IMR-90 (cell line): Measurements from ENCODE around the gene SCN1B. TPM values are rescaled to one million over a fixed set of nuclear protein-coding genes. Genes with fewer than 3 reads are reported as not detected.

Experiments used
- ATAC-seq: fragments of 200-7000 bp; cut with Tn5 transposase; 2 replicates; pipeline ENCODE4 v1.9.1; 2020; ENCODE audit warnings: low read depth, mild to moderate bottlenecking, moderate library complexity
- BruUV-seq: library from RNA; stranded (reverse); fragments of 400-500 nt; replicated peaks from 2 replicates; lab custom pipeline; 2021; lab: Mats Ljungman, UMichigan
- CTCF ChIA-PET: fragments of 300-600 bp; formaldehyde crosslinking; extraction: SDS; loops from one replicate; lab custom pipeline; 2021; ENCODE audit warnings: antibody characterized with exemption; lab: Yijun Ruan, JAX
- POLR2A ChIA-PET: fragments of 300-600 bp; sonication (Branson Sonifier 250); formaldehyde crosslinking; loops from one replicate; lab custom pipeline; 2022; ENCODE audit warnings: antibody characterized with exemption; ENCODE audit not compliant: unreplicated experiment; lab: Charles Lee
- DNase-seq: peaks from one replicate; pipeline ENCODE4 v3.0.0; 2013
- H2AFZ ChIP-seq: replicated peaks from 2 replicates; pipeline ENCODE3; 2013; ENCODE audit warnings: low read length, mild to moderate bottlenecking; ENCODE audit not compliant: poor library complexity
- H2AK5ac ChIP-seq: 2 replicates; pipeline ENCODE4 v1.6.1; 2013; ENCODE audit warnings: low read depth, low read length, inconsistent platforms
- H2AK9ac ChIP-seq: replicated peaks from 2 replicates; pipeline ENCODE3; 2013; ENCODE audit warnings: mild to moderate bottlenecking, low read depth, low read length, moderate library complexity; ENCODE audit not compliant: poor library complexity
- H2BK120ac ChIP-seq: 2 replicates; pipeline ENCODE4 v1.6.1; 2013; ENCODE audit warnings: low read depth, low read length, inconsistent platforms
- H2BK15ac ChIP-seq: 3 replicates; pipeline ENCODE4 v1.6.1; 2013; ENCODE audit warnings: low read depth, low read length, inconsistent platforms
- H2BK20ac ChIP-seq: 2 replicates; pipeline ENCODE4 v1.6.1; 2013; ENCODE audit warnings: low read depth, mild to moderate bottlenecking, inconsistent platforms, low read length, moderate library complexity
- H2BK5ac ChIP-seq: 2 replicates; pipeline ENCODE4 v1.6.1; 2013; ENCODE audit warnings: mild to moderate bottlenecking, low read depth, low read length, inconsistent platforms; ENCODE audit not compliant: poor library complexity, severe bottlenecking
- H3K14ac ChIP-seq: replicated peaks from 2 replicates; pipeline ENCODE4 v1.6.1; 2013; ENCODE audit warnings: low read depth, low read length, inconsistent platforms
- H3K18ac ChIP-seq: 2 replicates; pipeline ENCODE4 v1.6.1; 2013; ENCODE audit warnings: low read depth, low read length, control low read depth
- H3K23ac ChIP-seq: 2 replicates; pipeline ENCODE4 v1.6.1; 2013; ENCODE audit warnings: low read depth, low read length, inconsistent platforms
- H3K27ac ChIP-seq: 2 replicates; pipeline ENCODE4 v1.5.1; 2013; ENCODE audit warnings: mild to moderate bottlenecking, control low read depth, low read length; ENCODE audit not compliant: insufficient read depth
- H3K27me3 ChIP-seq: 2 replicates; pipeline ENCODE4 v1.6.1; 2013; ENCODE audit warnings: low read length; ENCODE audit not compliant: control insufficient read depth, insufficient read depth
- H3K36me3 ChIP-seq: 2 replicates; pipeline ENCODE4 v1.6.1; 2013; ENCODE audit warnings: low read length, mixed read lengths; ENCODE audit not compliant: control insufficient read depth, insufficient read depth
- H3K4ac ChIP-seq: 2 replicates; pipeline ENCODE4 v1.6.1; 2013; ENCODE audit warnings: low read depth, low read length, inconsistent platforms
- H3K4me1 ChIP-seq: 2 replicates; pipeline ENCODE4 v1.6.1; 2013; ENCODE audit warnings: low read length, mixed read lengths; ENCODE audit not compliant: control insufficient read depth, insufficient read depth
- H3K4me2 ChIP-seq: 2 replicates; pipeline ENCODE4 v1.6.1; 2013; ENCODE audit warnings: low read depth, mild to moderate bottlenecking, control low read depth, low read length, moderate library complexity
- H3K4me3 ChIP-seq: 2 replicates; pipeline ENCODE4 v1.5.1; 2013; ENCODE audit warnings: low read depth, mild to moderate bottlenecking, control low read depth, low read length, moderate library complexity; ENCODE audit not compliant: insufficient read depth
- H3K56ac ChIP-seq: 2 replicates; pipeline ENCODE4 v1.6.1; 2013; ENCODE audit warnings: low read length, inconsistent platforms; ENCODE audit not compliant: insufficient read depth; ENCODE audit errors: extremely low read depth
- H3K79me1 ChIP-seq, 2 experiments: 2 replicates each; pipeline ENCODE4 v1.6.1; 2013; ENCODE audit warnings: low read length in 2 of 2, inconsistent platforms in 1 of 2, low read depth in 1 of 2
- H3K9ac ChIP-seq: 2 replicates; pipeline ENCODE4 v1.6.1; 2013; ENCODE audit warnings: low read depth, low read length, control low read depth
- H3K9me1 ChIP-seq: 2 replicates; pipeline ENCODE4 v1.6.1; 2013; ENCODE audit warnings: low read length, inconsistent platforms; ENCODE audit not compliant: insufficient read depth
- H3K9me3 ChIP-seq: 2 replicates; pipeline ENCODE4 v1.6.1; 2013; ENCODE audit warnings: low read length; ENCODE audit not compliant: control insufficient read depth, insufficient read depth
- H4K20me1 ChIP-seq: 2 replicates; pipeline ENCODE4 v1.6.1; 2013; ENCODE audit warnings: low read length, inconsistent platforms; ENCODE audit not compliant: insufficient read depth
- H4K5ac ChIP-seq: 2 replicates; pipeline ENCODE4 v1.6.1; 2013; ENCODE audit warnings: mild to moderate bottlenecking, low read depth, low read length, control low read depth
- H4K8ac ChIP-seq, 2 experiments: 2 replicates each; pipeline ENCODE4 v1.6.1; 2013; ENCODE audit warnings: low read depth in 2 of 2, low read length in 2 of 2, control low read depth in 1 of 2, inconsistent platforms in 1 of 2
- H4K91ac ChIP-seq: 2 replicates; pipeline ENCODE4 v1.6.1; 2013; ENCODE audit warnings: low read depth, low read length, inconsistent platforms; ENCODE audit not compliant: insufficient read depth
- BHLHE40 ChIP-seq: fragments of 150-350 bp; IDR thresholded peaks from 2 replicates; pipeline ENCODE4 v1.6.1; 2016; ENCODE audit warnings: mild to moderate bottlenecking, low read depth, low read length
- CHD1 ChIP-seq: IDR thresholded peaks from 2 replicates; pipeline ENCODE4 v1.6.1; 2012; ENCODE audit warnings: low read depth, low read length, improper control_type of control experiment
- ELK1 ChIP-seq: fragments of 150-350 bp; IDR thresholded peaks from 2 replicates; pipeline ENCODE4 v1.6.1; 2016; ENCODE audit warnings: low read depth, mild to moderate bottlenecking, low read length, moderate library complexity, borderline replicate concordance
- FOS ChIP-seq: fragments of 150-350 bp; IDR thresholded peaks from 2 replicates; pipeline ENCODE4 v1.6.1; 2016; ENCODE audit warnings: low read depth, low read length
- MAFK ChIP-seq: IDR thresholded peaks from 2 replicates; pipeline ENCODE4 v1.6.1; 2012; ENCODE audit warnings: low read depth, low read length, improper control_type of control experiment
- MAZ ChIP-seq: IDR thresholded peaks from 2 replicates; pipeline ENCODE4 v1.6.1; 2012; ENCODE audit warnings: low read depth, mild to moderate bottlenecking, low read length, improper control_type of control experiment, moderate library complexity, borderline replicate concordance
- NFE2L2 ChIP-seq: fragments of 150-350 bp; IDR thresholded peaks from 2 replicates; pipeline ENCODE4 v1.6.1; 2016; ENCODE audit warnings: low read depth, mild to moderate bottlenecking, low read length
- POLR2A ChIP-seq: IDR thresholded peaks from 2 replicates; pipeline ENCODE4 v1.6.1; 2012; ENCODE audit warnings: mild to moderate bottlenecking, low read depth, low read length
- RAD21 ChIP-seq: IDR thresholded peaks from 2 replicates; pipeline ENCODE4 v1.6.1; 2012; ENCODE audit warnings: low read length, improper control_type of control experiment
- RFX5 ChIP-seq: IDR thresholded peaks from 2 replicates; pipeline ENCODE4 v1.8.0; 2012; ENCODE audit warnings: low read depth, mild to moderate bottlenecking, low read length, moderate library complexity
- SMC3 ChIP-seq: fragments of 150-350 bp; IDR thresholded peaks from 2 replicates; pipeline ENCODE4 v1.6.1; 2016; ENCODE audit warnings: low read depth, mild to moderate bottlenecking, antibody characterized with exemption, low read length, moderate library complexity
- USF2 ChIP-seq: fragments of 150-350 bp; IDR thresholded peaks from 2 replicates; pipeline ENCODE4 v1.6.1; 2017; ENCODE audit warnings: mild to moderate bottlenecking, antibody characterized with exemption, low read length, low read depth
- WGBS, 2 experiments: methylation state at CpG; one replicate each; pipeline versions ENCODE4 v1.1.5 to v1.1.7; 2013; ENCODE audit warnings: missing lambda C conversion rate in 2 of 2; ENCODE audit not compliant: insufficient read length in 1 of 2; ENCODE audit errors: extremely low coverage in 2 of 2; 5-methylcytosine and 5-hydroxymethylcytosine counted together
- dilution Hi-C: fragments of 300-500 bp; cut with HindIII; formaldehyde crosslinking; loops from one replicate; pipeline ENCODE4 v1.14.3; 2018; ENCODE audit warnings: low sequenced_read_pairs; ENCODE audit not compliant: unreplicated experiment
- in situ Hi-C: fragments of 300-500 bp; cut with MboI; formaldehyde crosslinking; loops from 3 replicates; pipeline ENCODE4 v1.14.3; 2019; ENCODE audit warnings: low sequenced_read_pairs, inconsistent platforms, mixed read lengths
- intact Hi-C: fragments of 100-400 bp; cut with micrococcal nuclease; formaldehyde crosslinking; loops from 2 replicates; pipeline ENCODE4 v1.10.0; 2022
- polyA plus RNA-seq, 3 experiments: library from polyadenylated mRNA; depleted of rRNA; stranded (reverse); fragments of >200 nt; gene quantifications; 2 replicates each; pipeline ENCODE4 v1.2.3, GENCODE V29; 2012; ENCODE audit warnings: low replicate concordance in 1 of 3
- total RNA-seq: library from RNA; depleted of rRNA; stranded (reverse); fragments of >200 nt; gene quantifications from 2 replicates; pipeline ENCODE4 v1.2.3, GENCODE V29; 2012
- TF ChIP-seq, protein P1 (sequence below): conservative IDR thresholded peaks from 2 replicates; pipeline ENCODE4 v1.5.1; 2012; ENCODE audit warnings: mild to moderate bottlenecking, low read depth, low read length, improper control_type of control experiment

Gene SCN1B
- total and polyA plus RNA-seq, 2 of the 4 experiments (the other 2 are of a cell fraction) = 2.0 to 9.6 TPM

DNA sequence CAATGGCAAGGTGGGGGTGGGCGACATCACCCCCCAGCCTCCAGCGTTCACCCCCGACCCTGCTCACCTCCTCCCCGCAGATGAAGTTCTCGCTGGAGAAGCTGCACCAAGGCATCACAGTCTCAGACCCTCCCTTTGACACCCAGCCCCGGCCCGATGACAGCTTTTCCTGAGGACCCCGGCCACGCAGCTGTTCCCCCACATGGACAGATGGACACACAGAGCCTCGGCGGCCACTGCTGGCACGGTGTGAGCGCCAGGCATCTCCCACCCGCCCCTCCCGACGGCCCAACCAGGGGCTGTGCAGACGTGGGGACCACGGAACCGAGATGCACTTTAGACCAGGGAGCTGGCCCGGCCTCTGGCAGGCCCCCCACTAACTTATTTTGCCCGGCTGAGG, 4.3 kb upstream of the SCN1B start:
- Histone ChIP-seq H2AFZ (no peak overlapping the region), H3K14ac (no peak overlapping the region), H2BK120ac (no peak overlapping the region), H3K9me1 (no peaks in the 10 kb centered on the region), H3K36me3 (peaks cover 59% of the 10 kb centered on the region), H3K9me3 (no peaks in the 10 kb centered on the region), H3K79me1 (no peaks in the 10 kb centered on the region), H3K23ac (no peak overlapping the region), H4K91ac (no peak overlapping the region), H3K4me2 (no peak overlapping the region), H3K4me3 (no peak overlapping the region), H4K20me1 (no peaks in the 10 kb centered on the region; the same call in 1 of the 2 replicates), H2BK5ac (no peak overlapping the region), H3K56ac (no peak overlapping the region), H2BK15ac (no peak overlapping the region), H3K18ac (no peak overlapping the region), H2BK20ac (no peak overlapping the region), H4K8ac (no peak overlapping the region), H3K4ac (no peak overlapping the region), H3K9ac (no peak overlapping the region), H3K27ac (no peak overlapping the region), H2AK9ac (no peak overlapping the region), H3K27me3 (no peaks in the 10 kb centered on the region), H4K5ac (no peak overlapping the region), H3K4me1 (peaks cover 3% of the 10 kb centered on the region; the same call in 1 of the 2 replicates), H2AK5ac (no peak overlapping the region)
- DNase-seq (no peak), ATAC-seq (no peak)
- intact Hi-C loops = no loop called here
- 100% methylated on average over 1 of the region's 21 CpGs; no CpG with 5 or more reads in 1 of the 2 experiments for WGBS, 2 experiments
- BruUV-seq = no TSS peak
- ChIA-PET CTCF (no interaction called here), POLR2A (no interaction called here)
- in situ Hi-C loops = no loop called here
- no peak for TF ChIP-seq MAFK
- TF ChIP-seq MAZ = no peak
- TF ChIP-seq ELK1 = no peak
- TF ChIP-seq SMC3 = no peak
- TF ChIP-seq POLR2A = no peak
- no peak for TF ChIP-seq FOS
- no peak for TF ChIP-seq BHLHE40
- TF ChIP-seq USF2 = no peak
- no peak for TF ChIP-seq NFE2L2
- TF ChIP-seq, protein P1, sequence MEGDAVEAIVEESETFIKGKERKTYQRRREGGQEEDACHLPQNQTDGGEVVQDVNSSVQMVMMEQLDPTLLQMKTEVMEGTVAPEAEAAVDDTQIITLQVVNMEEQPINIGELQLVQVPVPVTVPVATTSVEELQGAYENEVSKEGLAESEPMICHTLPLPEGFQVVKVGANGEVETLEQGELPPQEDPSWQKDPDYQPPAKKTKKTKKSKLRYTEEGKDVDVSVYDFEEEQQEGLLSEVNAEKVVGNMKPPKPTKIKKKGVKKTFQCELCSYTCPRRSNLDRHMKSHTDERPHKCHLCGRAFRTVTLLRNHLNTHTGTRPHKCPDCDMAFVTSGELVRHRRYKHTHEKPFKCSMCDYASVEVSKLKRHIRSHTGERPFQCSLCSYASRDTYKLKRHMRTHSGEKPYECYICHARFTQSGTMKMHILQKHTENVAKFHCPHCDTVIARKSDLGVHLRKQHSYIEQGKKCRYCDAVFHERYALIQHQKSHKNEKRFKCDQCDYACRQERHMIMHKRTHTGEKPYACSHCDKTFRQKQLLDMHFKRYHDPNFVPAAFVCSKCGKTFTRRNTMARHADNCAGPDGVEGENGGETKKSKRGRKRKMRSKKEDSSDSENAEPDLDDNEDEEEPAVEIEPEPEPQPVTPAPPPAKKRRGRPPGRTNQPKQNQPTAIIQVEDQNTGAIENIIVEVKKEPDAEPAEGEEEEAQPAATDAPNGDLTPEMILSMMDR = no peak
- no peak for TF ChIP-seq RFX5
- no peak for TF ChIP-seq CHD1
- no peak for TF ChIP-seq RAD21
- dilution Hi-C loops = no loop called here
